HepG2 (cell line): ENCODE results near the gene ATP5F1E. TPM values are rescaled to one million over a fixed set of nuclear protein-coding genes. Genes with fewer than 3 reads are reported as not detected.

Experiments used
- ATF5 ChIP-seq: sonication (generic); formaldehyde crosslinking; IDR thresholded peaks from 2 replicates; pipeline ENCODE4 v1.4.0; 2020; ENCODE audit warnings: mild to moderate bottlenecking, low read depth, missing genetic modification reagents
- FOXK1 ChIP-seq: sonication (generic); formaldehyde crosslinking; IDR thresholded peaks from 2 replicates; pipeline ENCODE4 v1.4.0; 2020; ENCODE audit warnings: low read depth, missing genetic modification reagents, borderline replicate concordance
- HDAC1 ChIP-seq: sonication (generic); formaldehyde crosslinking; IDR thresholded peaks from 2 replicates; pipeline ENCODE4 v1.5.1; 2020; ENCODE audit warnings: mild to moderate bottlenecking, missing genetic modification reagents
- MAZ ChIP-seq, 2 experiments: sonication (generic) in 1 of 2; formaldehyde crosslinking in 1 of 2; IDR thresholded peaks; 2 replicates each; pipeline versions ENCODE4 v1.5.0 to v1.6.1; 2012 to 2020; ENCODE audit warnings: low read depth in 2 of 2, mild to moderate bottlenecking in 2 of 2, borderline replicate concordance in 1 of 2, improper control_type of control experiment in 1 of 2, low read length in 1 of 2, missing genetic modification reagents in 1 of 2, moderate library complexity in 1 of 2
- MLLT10 ChIP-seq: sonication (generic); formaldehyde crosslinking; IDR thresholded peaks from 2 replicates; pipeline ENCODE4 v1.4.0; 2020; ENCODE audit warnings: missing genetic modification reagents
- MXI1 ChIP-seq: IDR thresholded peaks from 3 replicates; pipeline ENCODE4 v1.6.1; 2012; ENCODE audit warnings: low read depth, low read length, inconsistent platforms, borderline replicate concordance
- SNAPC2 ChIP-seq: sonication (generic); formaldehyde crosslinking; IDR thresholded peaks from 2 replicates; pipeline ENCODE4 v1.8.1; 2022; ENCODE audit warnings: mild to moderate bottlenecking, missing genetic modification reagents
- TBP ChIP-seq: sonication (generic); formaldehyde crosslinking; IDR thresholded peaks from 2 replicates; pipeline ENCODE4 v1.5.0; 2020; ENCODE audit warnings: missing genetic modification reagents
- ZBTB25 ChIP-seq: IDR thresholded peaks from 2 replicates; pipeline ENCODE4 v1.6.1; 2018; ENCODE audit warnings: missing genetic modification reagents
- ZNF136 ChIP-seq: sonication (generic); formaldehyde crosslinking; IDR thresholded peaks from 2 replicates; pipeline ENCODE4 v1.8.1; 2022; ENCODE audit warnings: low read depth, mild to moderate bottlenecking, moderate library complexity, missing genetic modification reagents
- ZNF207 ChIP-seq: fragments of 450-650 bp; IDR thresholded peaks from 2 replicates; pipeline ENCODE4 v1.6.1; 2016; ENCODE audit warnings: antibody characterized with exemption, borderline replicate concordance
- ZNF3 ChIP-seq: IDR thresholded peaks from 2 replicates; pipeline ENCODE4 v1.7.0; 2017; ENCODE audit warnings: inconsistent platforms
- ZNF30 ChIP-seq: sonication (generic); formaldehyde crosslinking; IDR thresholded peaks from 2 replicates; pipeline ENCODE4 v1.5.0; 2020; ENCODE audit warnings: mild to moderate bottlenecking, missing genetic modification reagents
- ZNF614 ChIP-seq: IDR thresholded peaks from 2 replicates; pipeline ENCODE4 v1.6.1; 2018; ENCODE audit warnings: missing biosample characterization, missing genetic modification reagents, inconsistent platforms, borderline replicate concordance
- ZNF674 ChIP-seq: sonication (generic); formaldehyde crosslinking; IDR thresholded peaks from 2 replicates; pipeline ENCODE4 v1.5.0; 2020; ENCODE audit warnings: low read depth, mild to moderate bottlenecking, missing genetic modification reagents
- ZNF704 ChIP-seq: sonication (generic); formaldehyde crosslinking; IDR thresholded peaks from 2 replicates; pipeline ENCODE4 v1.8.1; 2023; ENCODE audit warnings: mild to moderate bottlenecking, inconsistent platforms, moderate library complexity, missing genetic modification reagents, borderline replicate concordance
- ZNF878 ChIP-seq: sonication (generic); formaldehyde crosslinking; IDR thresholded peaks from 2 replicates; pipeline ENCODE4 v1.8.1; 2023; ENCODE audit warnings: mild to moderate bottlenecking, missing genetic modification reagents, moderate library complexity
- polyA plus RNA-seq, 8 experiments: library from polyadenylated mRNA; depleted of rRNA in 3 of 8; stranded (reverse) in 7 of 8; unstranded in 1 of 8; fragments of >200 nt; fragmentation: Illumina TruSeq in 4 of 8; extraction: Trizol in 4 of 8; gene quantifications; 2 replicates each; pipeline versions ENCODE4 v1.2.1 to v1.2.3, GENCODE V29; 2011 to 2016; ENCODE audit warnings: low read depth in 4 of 8, missing spikeins in 1 of 8, mixed read lengths in 1 of 8; ENCODE audit not compliant: insufficient read depth in 1 of 8
- total RNA-seq, 5 experiments: library from RNA; depleted of rRNA; stranded (reverse); fragments of >200 nt; fragmentation: Illumina TruSeq; extraction: Trizol; gene quantifications; 2 replicates each; pipeline ENCODE4 v1.2.3, GENCODE V29; 2016; ENCODE audit warnings: low read depth in 1 of 5
- TF ChIP-seq, protein P1 (sequence below): sonication (generic); formaldehyde crosslinking; conservative IDR thresholded peaks from 2 replicates; pipeline ENCODE4 v1.8.0; 2022; ENCODE audit warnings: missing genetic modification reagents
- TF ChIP-seq, protein P2 (sequence below): IDR thresholded peaks from 2 replicates; pipeline ENCODE4 v1.6.1; 2016; ENCODE audit warnings: missing genetic modification reagents, missing compliant biosample characterization
- TF ChIP-seq, protein P3 (sequence below): sonication (generic); formaldehyde crosslinking; IDR thresholded peaks from 2 replicates; pipeline ENCODE4 v1.5.0; 2020; ENCODE audit warnings: mild to moderate bottlenecking, missing genetic modification reagents

Gene ATP5F1E
- total and polyA plus RNA-seq, 2 of the 13 experiments (the other 11 are each of a cell fraction or from before 2014, with no cell fraction given) = 121 to 134 TPM

GRCh38 chr20:59015812-59016711, 16.1 kb downstream of the ATP5F1E start (continued):
- TF ChIP-seq MAZ (IDR thresholded peaks at IDR 0.05; ENCODE audit: borderline replicate concordance, low read depth, low read length) (no peak), MAZ (CRISPR knock-in tag; IDR thresholded peaks at IDR 0.05; ENCODE audit: low read depth) (peak; percentile 66), HDAC1 (CRISPR knock-in tag) (peak; percentile 96), ZNF136 (CRISPR knock-in tag) (peak; percentile 45; the same call in 1 of the 2 replicates), MXI1 (peak; percentile 48; the same call in 1 of the 3 replicates), ZNF614 (CRISPR knock-in tag) (peak; percentile 92), ZBTB25 (peak; percentile 40; the same call in 1 of the 2 replicates), ATF5 (CRISPR knock-in tag) (no peak), ZNF207 (no peak), ZNF30 (CRISPR knock-in tag) (no peak; the same call in 1 of the 2 replicates), TBP (CRISPR knock-in tag) (no peak), ZNF674 (CRISPR knock-in tag) (no peak), ZNF878 (0 out of 2 replicates have a peak, but pooled peaks have one; percentile 60), MLLT10 (CRISPR knock-in tag) (no peak), FOXK1 (CRISPR knock-in tag) (peak; percentile 52; the same call in 1 of the 2 replicates), ZNF3 (no peak), ZNF704 (no peak), SNAPC2 (CRISPR knock-in tag) (peak; percentile 93)
- TF ChIP-seq, protein P1, sequence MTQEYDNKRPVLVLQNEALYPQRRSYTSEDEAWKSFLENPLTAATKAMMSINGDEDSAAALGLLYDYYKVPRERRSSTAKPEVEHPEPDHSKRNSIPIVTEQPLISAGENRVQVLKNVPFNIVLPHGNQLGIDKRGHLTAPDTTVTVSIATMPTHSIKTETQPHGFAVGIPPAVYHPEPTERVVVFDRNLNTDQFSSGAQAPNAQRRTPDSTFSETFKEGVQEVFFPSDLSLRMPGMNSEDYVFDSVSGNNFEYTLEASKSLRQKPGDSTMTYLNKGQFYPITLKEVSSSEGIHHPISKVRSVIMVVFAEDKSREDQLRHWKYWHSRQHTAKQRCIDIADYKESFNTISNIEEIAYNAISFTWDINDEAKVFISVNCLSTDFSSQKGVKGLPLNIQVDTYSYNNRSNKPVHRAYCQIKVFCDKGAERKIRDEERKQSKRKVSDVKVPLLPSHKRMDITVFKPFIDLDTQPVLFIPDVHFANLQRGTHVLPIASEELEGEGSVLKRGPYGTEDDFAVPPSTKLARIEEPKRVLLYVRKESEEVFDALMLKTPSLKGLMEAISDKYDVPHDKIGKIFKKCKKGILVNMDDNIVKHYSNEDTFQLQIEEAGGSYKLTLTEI = no peak
- TF ChIP-seq, protein P2, sequence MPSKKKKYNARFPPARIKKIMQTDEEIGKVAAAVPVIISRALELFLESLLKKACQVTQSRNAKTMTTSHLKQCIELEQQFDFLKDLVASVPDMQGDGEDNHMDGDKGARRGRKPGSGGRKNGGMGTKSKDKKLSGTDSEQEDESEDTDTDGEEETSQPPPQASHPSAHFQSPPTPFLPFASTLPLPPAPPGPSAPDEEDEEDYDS (CRISPR knock-in tag) = peak; percentile 73
- TF ChIP-seq, protein P3, sequence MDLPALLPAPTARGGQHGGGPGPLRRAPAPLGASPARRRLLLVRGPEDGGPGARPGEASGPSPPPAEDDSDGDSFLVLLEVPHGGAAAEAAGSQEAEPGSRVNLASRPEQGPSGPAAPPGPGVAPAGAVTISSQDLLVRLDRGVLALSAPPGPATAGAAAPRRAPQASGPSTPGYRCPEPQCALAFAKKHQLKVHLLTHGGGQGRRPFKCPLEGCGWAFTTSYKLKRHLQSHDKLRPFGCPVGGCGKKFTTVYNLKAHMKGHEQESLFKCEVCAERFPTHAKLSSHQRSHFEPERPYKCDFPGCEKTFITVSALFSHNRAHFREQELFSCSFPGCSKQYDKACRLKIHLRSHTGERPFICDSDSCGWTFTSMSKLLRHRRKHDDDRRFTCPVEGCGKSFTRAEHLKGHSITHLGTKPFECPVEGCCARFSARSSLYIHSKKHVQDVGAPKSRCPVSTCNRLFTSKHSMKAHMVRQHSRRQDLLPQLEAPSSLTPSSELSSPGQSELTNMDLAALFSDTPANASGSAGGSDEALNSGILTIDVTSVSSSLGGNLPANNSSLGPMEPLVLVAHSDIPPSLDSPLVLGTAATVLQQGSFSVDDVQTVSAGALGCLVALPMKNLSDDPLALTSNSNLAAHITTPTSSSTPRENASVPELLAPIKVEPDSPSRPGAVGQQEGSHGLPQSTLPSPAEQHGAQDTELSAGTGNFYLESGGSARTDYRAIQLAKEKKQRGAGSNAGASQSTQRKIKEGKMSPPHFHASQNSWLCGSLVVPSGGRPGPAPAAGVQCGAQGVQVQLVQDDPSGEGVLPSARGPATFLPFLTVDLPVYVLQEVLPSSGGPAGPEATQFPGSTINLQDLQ (CRISPR knock-in tag) = peak; percentile 88
